Measurements from ENCODE around the gene MUC15.

GRCh38 chr11:26620282-26621045 is 48.4 kb upstream of the MUC15 start:
- TF ChIP-seq CTCF (conservative IDR thresholded peaks at IDR 0.05 in 1 of 2, IDR thresholded peaks at IDR 0.05 in 1 of 2; ENCODE audit: extremely low read depth in 1 of 2, insufficient read depth in 1 of 2, low read depth in 1 of 2, low read length in 2 of 2) = no peak
- no peak for TF ChIP-seq EZH2 (IDR thresholded peaks at IDR 0.05; ENCODE audit: borderline replicate concordance, low read length)
